ENCODE data around the gene LAMC1. TPM values are rescaled to one million over a fixed set of nuclear protein-coding genes. Genes with fewer than 3 reads are reported as not detected.

LAMC1 gene
- total RNA-seq, 2 experiments from 2014 or later = not detected

DNA sequence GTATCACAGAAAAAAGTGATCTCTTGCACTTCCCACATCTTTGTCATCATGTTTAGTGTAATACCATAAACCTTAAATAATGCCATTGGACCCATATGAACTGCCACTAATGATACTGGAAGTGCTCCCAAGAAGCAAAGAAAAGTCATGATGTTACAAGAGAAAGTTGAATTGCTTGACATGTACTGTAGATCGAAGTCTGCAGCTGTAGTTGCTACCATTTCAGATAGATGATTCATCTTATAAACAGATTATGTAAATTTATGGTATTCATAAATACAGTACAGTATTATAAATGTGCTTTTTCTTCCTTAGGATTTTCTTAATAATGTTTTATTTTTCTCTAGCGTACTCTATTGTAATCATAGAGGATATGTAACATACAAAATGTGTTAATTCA lies 132.7 kb downstream of the LAMC1 start:
- TF ChIP-seq, protein P1, sequence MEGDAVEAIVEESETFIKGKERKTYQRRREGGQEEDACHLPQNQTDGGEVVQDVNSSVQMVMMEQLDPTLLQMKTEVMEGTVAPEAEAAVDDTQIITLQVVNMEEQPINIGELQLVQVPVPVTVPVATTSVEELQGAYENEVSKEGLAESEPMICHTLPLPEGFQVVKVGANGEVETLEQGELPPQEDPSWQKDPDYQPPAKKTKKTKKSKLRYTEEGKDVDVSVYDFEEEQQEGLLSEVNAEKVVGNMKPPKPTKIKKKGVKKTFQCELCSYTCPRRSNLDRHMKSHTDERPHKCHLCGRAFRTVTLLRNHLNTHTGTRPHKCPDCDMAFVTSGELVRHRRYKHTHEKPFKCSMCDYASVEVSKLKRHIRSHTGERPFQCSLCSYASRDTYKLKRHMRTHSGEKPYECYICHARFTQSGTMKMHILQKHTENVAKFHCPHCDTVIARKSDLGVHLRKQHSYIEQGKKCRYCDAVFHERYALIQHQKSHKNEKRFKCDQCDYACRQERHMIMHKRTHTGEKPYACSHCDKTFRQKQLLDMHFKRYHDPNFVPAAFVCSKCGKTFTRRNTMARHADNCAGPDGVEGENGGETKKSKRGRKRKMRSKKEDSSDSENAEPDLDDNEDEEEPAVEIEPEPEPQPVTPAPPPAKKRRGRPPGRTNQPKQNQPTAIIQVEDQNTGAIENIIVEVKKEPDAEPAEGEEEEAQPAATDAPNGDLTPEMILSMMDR (IDR thresholded peaks at IDR 0.05) = no peak
- Histone ChIP-seq H3K36me3 (ENCODE audit: insufficient read depth, low read length) (no peaks in the 10 kb centered on the region), H3K27ac (ENCODE audit: low read depth in 1 of 2, low read length in 2 of 2) (no peak overlapping the region), H3K9me3 (ENCODE audit: control insufficient read depth in 1 of 2, insufficient read depth in 1 of 2, low read length in 2 of 2) (no peaks in the 10 kb centered on the region), H3K27me3 (ENCODE audit: control insufficient read depth in 1 of 2, insufficient read depth in 2 of 2, low read length in 2 of 2) (peaks cover 0 to 2% of the 10 kb centered on the region in 2 experiments), H3K4me3 (ENCODE audit: low read length) (no peak overlapping the region), H3K4me1 (ENCODE audit: insufficient read depth, low read length) (no peaks in the 10 kb centered on the region)
- intact Hi-C loops (cut with DNase I, micrococcal nuclease) = no loop called here
- no peaks in the 10 kb centered on the region for H3K36me3 Mint-ChIP-seq (ENCODE audit: low read depth)
- ChIA-PET CTCF (no interaction called here), POLR2A (no interaction called here)
- DNase-seq (no peak), ATAC-seq (ENCODE audit: poor library complexity) (no peak)
- H3K27me3 Mint-ChIP-seq = peaks cover 27% of the 10 kb centered on the region
- no peak overlapping the region for H3K4me3 Mint-ChIP-seq
- no peak overlapping the region for H3K27ac Mint-ChIP-seq
- H3K9me3 Mint-ChIP-seq = no peaks in the 10 kb centered on the region
- H3K4me1 Mint-ChIP-seq (ENCODE audit: low read depth) = no peaks in the 10 kb centered on the region

DNA sequence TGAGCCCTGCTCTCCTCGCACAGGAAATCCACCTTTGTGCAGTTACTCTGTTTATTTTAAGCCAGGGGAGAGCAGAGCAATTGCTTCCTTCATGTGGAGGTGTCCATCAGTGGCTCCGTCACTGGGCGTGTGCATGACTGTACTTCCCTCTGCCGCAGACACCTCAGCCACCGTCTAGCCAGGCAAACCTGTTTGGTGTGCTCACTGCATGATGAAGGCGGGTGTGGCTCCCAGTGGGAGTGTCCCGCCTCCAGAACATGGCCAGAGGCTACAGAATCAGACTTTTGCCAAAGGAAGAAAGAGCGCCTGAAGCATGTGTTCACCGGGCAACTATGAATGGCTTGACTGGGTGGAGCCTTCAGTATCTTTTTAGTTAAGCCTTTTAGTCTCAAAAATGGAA lies 136.7 kb downstream of the LAMC1 start:
- no peak overlapping the region for H3K27ac Mint-ChIP-seq
- no peak for ATAC-seq (ENCODE audit: poor library complexity)
- H3K4me1 Mint-ChIP-seq (ENCODE audit: low read depth) = no peaks in the 10 kb centered on the region
- H3K27me3 Mint-ChIP-seq = peaks cover 11% of the 10 kb centered on the region
- no peak overlapping the region for H3K27ac ChIP-seq (ENCODE audit: low read depth in 1 of 2, low read length in 2 of 2)
- H3K27me3 ChIP-seq (ENCODE audit: control insufficient read depth in 1 of 2, insufficient read depth in 2 of 2, low read length in 2 of 2) = no peaks in the 10 kb centered on the region
- no peaks in the 10 kb centered on the region for H3K36me3 Mint-ChIP-seq (ENCODE audit: low read depth)
- no peaks in the 10 kb centered on the region for H3K9me3 ChIP-seq (ENCODE audit: control insufficient read depth in 1 of 2, insufficient read depth in 1 of 2, low read length in 2 of 2)
- H3K36me3 ChIP-seq (ENCODE audit: insufficient read depth, low read length) = no peaks in the 10 kb centered on the region
- H3K4me3 ChIP-seq (ENCODE audit: low read length) = no peak overlapping the region
- H3K4me3 Mint-ChIP-seq = no peak overlapping the region
- CTCF ChIA-PET = no interaction called here
- TF ChIP-seq, protein P1 (IDR thresholded peaks at IDR 0.05) = no peak
- no peak for DNase-seq
- H3K4me1 ChIP-seq (ENCODE audit: insufficient read depth, low read length) = no peaks in the 10 kb centered on the region
- POLR2A ChIA-PET = no interaction called here
- H3K9me3 Mint-ChIP-seq = no peaks in the 10 kb centered on the region
- intact Hi-C loops (cut with DNase I, micrococcal nuclease) = no loop called here

- H3K9me3 Mint-ChIP-seq = no peaks in the 10 kb centered on the region
- TF ChIP-seq, protein P1 (IDR thresholded peaks at IDR 0.05) = no peak
- no peaks in the 10 kb centered on the region for H3K27me3 ChIP-seq (ENCODE audit: control insufficient read depth in 1 of 2, insufficient read depth in 2 of 2, low read length in 2 of 2)
- peaks cover 3% of the 10 kb centered on the region for H3K27me3 Mint-ChIP-seq
- CTCF ChIA-PET = no interaction called here
- no peaks in the 10 kb centered on the region for H3K36me3 ChIP-seq (ENCODE audit: insufficient read depth, low read length)
- H3K4me3 ChIP-seq (ENCODE audit: low read length) = no peak overlapping the region
- POLR2A ChIA-PET = no interaction called here
- no peak overlapping the region for H3K27ac ChIP-seq (ENCODE audit: low read depth in 1 of 2, low read length in 2 of 2)
- no peaks in the 10 kb centered on the region for H3K9me3 ChIP-seq (ENCODE audit: control insufficient read depth in 1 of 2, insufficient read depth in 1 of 2, low read length in 2 of 2)
- H3K4me1 Mint-ChIP-seq (ENCODE audit: low read depth) = no peaks in the 10 kb centered on the region
- no peak overlapping the region for H3K27ac Mint-ChIP-seq
- ATAC-seq (ENCODE audit: poor library complexity) = no peak
- no peaks in the 10 kb centered on the region for H3K4me1 ChIP-seq (ENCODE audit: insufficient read depth, low read length)
- intact Hi-C loops (cut with DNase I, micrococcal nuclease) = no loop called here
- no peaks in the 10 kb centered on the region for H3K36me3 Mint-ChIP-seq (ENCODE audit: low read depth)
- H3K4me3 Mint-ChIP-seq = no peak overlapping the region
- no peak for DNase-seq
Measured at GRCh38 chr1:183161391-183161790, 138.2 kb downstream of the LAMC1 start.

Measured in CD4-positive, alpha-beta T cell (primary cell).